Ectodermal cell (in vitro differentiated cells): Measurements from ENCODE around the gene VIPR2.

Experiments used
- H3K27ac ChIP-seq: 2 replicates; pipeline ENCODE4 v1.7.0; 2013; ENCODE audit warnings: mild to moderate bottlenecking, low read depth, low read length; ENCODE audit not compliant: insufficient read depth, poor library complexity, severe bottlenecking
- H3K27me3 ChIP-seq: 2 replicates; pipeline ENCODE4 v1.7.0; 2013; ENCODE audit warnings: mild to moderate bottlenecking, low read length; ENCODE audit not compliant: insufficient read depth, control insufficient read depth, poor library complexity, severe bottlenecking
- H3K36me3 ChIP-seq: one replicate; pipeline ENCODE4 v1.7.0; 2013; ENCODE audit warnings: low read length; ENCODE audit not compliant: control insufficient read depth, insufficient read depth
- H3K4me1 ChIP-seq: one replicate; pipeline ENCODE4 v1.7.0; 2013; ENCODE audit warnings: low read length; ENCODE audit not compliant: control insufficient read depth, insufficient read depth
- H3K4me3 ChIP-seq: 2 replicates; pipeline ENCODE4 v1.7.0; 2013; ENCODE audit warnings: low read depth, low read length, control low read depth; ENCODE audit not compliant: insufficient read depth
- H3K9me3 ChIP-seq: 2 replicates; pipeline ENCODE4 v1.7.0; 2013; ENCODE audit warnings: mild to moderate bottlenecking, low read length, moderate library complexity; ENCODE audit not compliant: control insufficient read depth
- WGBS, 2 experiments: methylation state at CpG; one replicate each; pipeline ENCODE4 v1.1.7; 2013; ENCODE audit warnings: missing lambda C conversion rate in 2 of 2; 5-methylcytosine and 5-hydroxymethylcytosine counted together

VIPR2 gene

DNA sequence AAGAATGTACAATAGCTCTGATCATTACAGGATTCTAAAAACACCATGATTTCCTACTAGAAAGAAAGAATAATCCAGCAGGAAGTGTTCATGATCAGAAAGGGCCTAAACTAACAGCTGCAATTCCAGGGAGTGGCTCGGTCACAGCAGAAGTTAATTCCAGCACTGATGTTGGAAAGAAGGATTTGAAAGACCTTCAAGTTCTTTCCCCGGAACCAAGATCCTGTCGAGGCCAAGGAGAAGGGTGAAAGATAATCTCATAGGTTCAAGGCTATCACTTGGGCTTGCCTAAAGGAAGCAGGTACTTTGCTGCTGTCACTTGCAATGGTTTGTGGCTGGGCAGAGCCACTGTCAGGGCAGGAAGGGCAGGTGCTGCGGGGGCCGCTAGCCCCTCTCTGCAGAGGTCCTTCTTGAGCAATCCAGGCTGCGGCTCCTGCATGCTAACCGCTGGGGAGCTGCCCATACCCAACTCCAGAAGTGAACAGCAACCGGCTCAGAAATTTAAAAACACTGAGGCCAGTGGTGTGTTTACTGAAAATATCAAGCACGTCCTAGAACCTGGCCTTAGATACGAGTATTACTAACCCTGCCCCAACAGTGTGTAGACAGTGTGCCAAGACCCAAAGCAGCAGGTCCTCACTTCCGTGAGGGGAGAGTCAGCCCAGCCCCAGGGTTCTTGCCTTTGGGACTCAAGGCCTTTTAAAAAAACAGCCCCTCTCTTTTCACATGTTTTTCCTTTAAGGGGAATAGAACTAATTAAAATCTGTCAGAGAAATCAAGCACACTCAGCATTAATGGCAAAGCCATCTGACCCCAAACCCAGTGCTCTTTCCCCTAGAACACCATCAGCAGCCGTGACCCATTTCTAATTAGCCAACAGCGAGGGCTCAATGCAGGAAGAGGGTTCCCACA lies 76.8 kb downstream of the VIPR2 start:
- H3K36me3 ChIP-seq: no peaks in the 10 kb centered on the region
- no peaks in the 10 kb centered on the region for H3K9me3 ChIP-seq
- 90 to 92% methylated on average over 13 of the region's 13 CpGs for WGBS, 2 experiments
- H3K4me3 ChIP-seq: no peak overlapping the region
- no peaks in the 10 kb centered on the region for H3K4me1 ChIP-seq
- no peaks in the 10 kb centered on the region for H3K27me3 ChIP-seq
- H3K27ac ChIP-seq: no peak overlapping the region

- no peaks in the 10 kb centered on the region for H3K9me3 ChIP-seq
- no peak overlapping the region for H3K27ac ChIP-seq
- WGBS, 2 experiments: 90 to 91% methylated on average over 18 of the region's 18 CpGs
- no peaks in the 10 kb centered on the region for H3K36me3 ChIP-seq
- H3K27me3 ChIP-seq: no peaks in the 10 kb centered on the region
- no peak overlapping the region for H3K4me3 ChIP-seq
- H3K4me1 ChIP-seq: no peaks in the 10 kb centered on the region
These were observed 77.7 kb downstream of the VIPR2 start for GRCh38 chr7:159066816-159067575.

DNA sequence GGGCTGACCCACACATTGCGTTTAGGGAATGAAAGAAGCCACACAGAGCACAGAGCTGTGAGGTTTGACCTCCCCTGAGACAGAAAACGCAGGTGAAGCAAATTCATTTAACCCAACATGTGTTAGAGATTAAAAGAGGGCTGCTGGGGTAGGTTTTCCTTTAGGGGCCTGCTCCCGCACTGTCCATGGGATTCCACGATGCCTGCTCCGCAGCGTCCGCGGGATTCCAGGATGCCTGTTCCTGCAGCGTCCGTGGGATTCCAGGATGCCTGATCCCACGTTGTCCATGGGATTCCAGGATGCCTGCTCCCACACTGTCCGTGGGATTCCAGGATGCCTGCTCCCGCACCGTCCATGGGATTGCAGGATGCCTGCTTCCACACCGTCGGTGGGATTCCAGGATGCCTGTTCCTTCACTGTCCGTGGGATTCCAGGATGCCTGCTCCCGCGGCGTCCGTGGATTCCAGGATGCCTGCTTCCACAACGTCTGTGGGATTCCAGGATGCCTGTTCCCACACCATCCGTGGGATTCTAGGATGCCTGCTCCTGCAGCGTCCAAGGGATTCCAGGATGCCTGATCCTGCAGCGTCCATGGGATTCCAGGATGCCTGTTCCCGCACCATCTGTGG lies 78.7 kb downstream of the VIPR2 start:
- Histone ChIP-seq H3K4me1 (no peaks in the 10 kb centered on the region), H3K9me3 (no peaks in the 10 kb centered on the region), H3K27me3 (no peaks in the 10 kb centered on the region), H3K36me3 (no peaks in the 10 kb centered on the region), H3K4me3 (no peak overlapping the region), H3K27ac (no peak overlapping the region)
- WGBS, 2 experiments: 90% methylated on average over 26 of the region's 26 CpGs

DNA sequence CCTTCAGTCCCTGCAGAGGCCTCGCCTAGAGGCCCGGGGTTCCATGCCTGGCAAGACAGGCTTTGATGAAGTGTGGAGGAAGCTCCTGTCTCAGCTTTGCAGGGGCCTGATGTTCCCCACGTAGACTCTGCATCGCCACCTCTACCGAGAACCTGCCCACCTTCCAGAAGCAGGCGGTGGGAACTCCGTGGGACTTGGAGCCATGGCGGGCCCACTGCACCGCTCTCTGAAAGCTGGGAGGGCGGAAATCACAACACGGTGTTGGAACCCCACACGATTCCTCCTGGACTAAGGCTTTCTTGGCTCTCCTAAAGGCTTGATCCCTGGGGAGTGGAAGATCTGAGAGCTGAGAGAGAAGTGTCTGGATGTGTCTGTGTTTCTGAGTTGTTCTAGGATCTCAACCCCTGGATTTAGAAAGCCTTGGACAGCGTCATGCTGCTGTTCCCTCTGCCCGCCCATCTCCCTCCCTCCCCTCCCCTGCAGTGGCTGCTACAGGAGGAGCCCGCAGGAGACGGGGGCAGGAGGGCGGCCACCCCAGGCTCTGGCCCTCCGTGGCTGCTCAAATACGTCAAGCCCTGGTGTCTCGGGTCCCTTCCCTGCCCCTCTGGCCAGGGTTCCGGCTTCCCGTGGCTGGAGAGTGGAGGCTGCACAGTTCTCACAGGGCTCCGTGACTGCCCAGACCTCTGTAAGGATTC lies 79.7 kb downstream of the VIPR2 start:
- Histone ChIP-seq H3K36me3 (no peaks in the 10 kb centered on the region), H3K9me3 (no peaks in the 10 kb centered on the region), H3K27me3 (no peaks in the 10 kb centered on the region), H3K27ac (no peak overlapping the region), H3K4me1 (no peaks in the 10 kb centered on the region), H3K4me3 (no peak overlapping the region)
- 86 to 88% methylated on average over 23 of the region's 23 CpGs for WGBS, 2 experiments

DNA sequence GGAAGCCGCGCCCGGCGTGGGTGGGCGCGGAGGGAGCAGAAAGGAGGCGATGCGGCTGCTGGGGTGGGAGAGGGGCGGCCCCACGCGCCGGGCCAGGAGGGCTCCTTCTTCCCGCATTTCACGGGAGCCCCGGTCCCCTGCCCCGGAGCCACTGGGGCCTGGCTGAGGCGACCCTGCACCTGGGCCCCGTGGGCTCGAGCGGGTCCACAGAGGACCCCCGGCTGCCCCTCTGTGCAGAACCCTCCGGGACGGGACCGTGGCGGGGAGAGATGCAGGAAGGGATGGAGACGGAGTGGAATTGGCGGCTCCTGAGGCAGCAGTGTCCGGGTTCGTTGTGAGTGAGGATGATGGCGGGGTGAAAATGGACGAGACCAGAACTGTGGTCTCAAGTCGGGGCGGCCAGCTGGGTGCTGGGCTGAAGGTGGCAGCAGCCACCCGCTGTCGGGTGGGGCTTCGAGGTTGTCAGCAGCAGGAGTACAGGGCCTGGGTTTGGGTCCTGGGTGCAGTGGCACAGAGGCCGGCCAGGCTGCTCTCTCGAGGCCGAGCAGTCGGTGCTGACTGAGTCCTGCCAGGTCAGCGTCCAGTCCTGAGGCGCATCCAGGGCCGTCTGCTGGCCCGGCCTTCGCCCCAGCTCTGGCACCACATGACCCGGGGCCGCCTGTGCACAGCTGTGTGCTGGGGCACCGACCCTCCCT lies 80.4 kb downstream of the VIPR2 start:
- H3K27me3 ChIP-seq: no peaks in the 10 kb centered on the region
- H3K4me3 ChIP-seq: no peak overlapping the region
- H3K27ac ChIP-seq: no peak overlapping the region
- no peaks in the 10 kb centered on the region for H3K9me3 ChIP-seq
- no peaks in the 10 kb centered on the region for H3K4me1 ChIP-seq
- no peaks in the 10 kb centered on the region for H3K36me3 ChIP-seq
- 95% methylated on average over 47 of the region's 48 CpGs for WGBS, 2 experiments

DNA sequence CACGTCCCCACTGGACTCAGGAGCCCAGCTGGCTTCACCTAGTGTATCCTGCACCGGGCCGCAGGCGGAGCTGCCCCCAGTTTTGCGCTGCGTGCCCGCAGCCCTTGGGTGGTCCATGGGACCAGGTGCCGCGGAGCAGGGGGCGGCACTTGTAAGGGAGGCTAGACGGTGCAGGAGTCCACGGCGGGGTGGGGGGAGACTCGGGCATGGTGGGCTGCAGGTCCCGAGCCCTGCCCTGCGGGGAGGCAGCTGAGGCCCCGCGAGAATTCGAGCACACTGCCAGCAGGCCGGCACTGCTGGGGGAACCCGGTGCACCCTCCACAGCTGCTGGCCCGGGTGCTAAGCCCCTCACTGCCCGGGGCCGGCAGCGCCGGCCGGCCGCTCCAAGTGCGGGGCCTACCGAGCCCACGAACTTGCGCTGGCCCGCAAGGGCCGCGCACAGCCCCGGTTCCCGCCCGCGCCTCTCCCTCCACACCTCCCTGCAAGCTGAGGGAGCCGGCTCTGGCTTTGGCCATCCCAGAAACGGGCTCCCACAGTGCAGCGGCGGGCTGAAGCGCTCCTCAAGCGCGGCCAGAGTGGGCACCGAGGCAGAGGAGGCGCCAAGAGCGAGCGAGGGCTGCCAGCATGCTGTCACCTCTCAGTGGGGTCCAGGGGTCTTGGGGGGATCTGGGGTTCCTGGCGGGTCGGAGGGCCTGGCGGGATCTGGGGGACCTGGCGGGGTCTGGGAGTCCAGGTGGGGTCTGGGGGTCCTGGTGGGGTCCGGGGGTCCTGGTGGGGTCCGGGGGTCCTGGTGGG lies 81.4 kb downstream of the VIPR2 start:
- no peaks in the 10 kb centered on the region for H3K4me1 ChIP-seq
- H3K4me3 ChIP-seq: no peak overlapping the region
- H3K36me3 ChIP-seq: no peaks in the 10 kb centered on the region
- H3K27ac ChIP-seq: no peak overlapping the region
- no peaks in the 10 kb centered on the region for H3K27me3 ChIP-seq
- 92 to 93% methylated on average over 55 to 56 of the region's 56 CpGs for WGBS, 2 experiments
- no peaks in the 10 kb centered on the region for H3K9me3 ChIP-seq

- Histone ChIP-seq H3K4me3 (no peak overlapping the region), H3K4me1 (no peaks in the 10 kb centered on the region), H3K27ac (no peak overlapping the region), H3K27me3 (no peaks in the 10 kb centered on the region), H3K9me3 (no peaks in the 10 kb centered on the region), H3K36me3 (no peaks in the 10 kb centered on the region)
- 89 to 91% methylated on average over 8 of the region's 8 CpGs for WGBS, 2 experiments
These were observed 82.1 kb downstream of the VIPR2 start for GRCh38 chr7:159062569-159062968.

GRCh38 chr7:159061674-159062212 lies 82.9 kb downstream of the VIPR2 start:
- WGBS, 2 experiments: 91 to 94% methylated on average over 44 of the region's 44 CpGs
- no peaks in the 10 kb centered on the region for H3K9me3 ChIP-seq
- H3K4me1 ChIP-seq: no peaks in the 10 kb centered on the region
- no peaks in the 10 kb centered on the region for H3K36me3 ChIP-seq
- no peak overlapping the region for H3K27ac ChIP-seq
- no peaks in the 10 kb centered on the region for H3K27me3 ChIP-seq
- no peak overlapping the region for H3K4me3 ChIP-seq

GRCh38 chr7:159061209-159061608 lies 83.5 kb downstream of the VIPR2 start:
- Histone ChIP-seq H3K9me3 (no peaks in the 10 kb centered on the region), H3K36me3 (no peaks in the 10 kb centered on the region), H3K27me3 (no peaks in the 10 kb centered on the region), H3K4me1 (no peaks in the 10 kb centered on the region), H3K27ac (no peak overlapping the region), H3K4me3 (no peak overlapping the region)
- WGBS, 2 experiments: 91 to 94% methylated on average over 3 to 4 of the region's 4 CpGs
